AG08396 (cell line): Measurements from ENCODE around the gene FARP2.
A peak's percentile ranks its signal among the peaks of the same experiment; 100 is the strongest.
"Not testable (repeated sequence)": the region's sequence is repeated elsewhere in the genome, so short reads cannot be mapped to it uniquely, and the experiment has no call there.

Experiments used
- DNase-seq: peaks from one replicate; pipeline ENCODE4 v3.0.0; 2012; ENCODE audit warnings: low spot score, mixed read lengths

The FARP2 gene

DNA sequence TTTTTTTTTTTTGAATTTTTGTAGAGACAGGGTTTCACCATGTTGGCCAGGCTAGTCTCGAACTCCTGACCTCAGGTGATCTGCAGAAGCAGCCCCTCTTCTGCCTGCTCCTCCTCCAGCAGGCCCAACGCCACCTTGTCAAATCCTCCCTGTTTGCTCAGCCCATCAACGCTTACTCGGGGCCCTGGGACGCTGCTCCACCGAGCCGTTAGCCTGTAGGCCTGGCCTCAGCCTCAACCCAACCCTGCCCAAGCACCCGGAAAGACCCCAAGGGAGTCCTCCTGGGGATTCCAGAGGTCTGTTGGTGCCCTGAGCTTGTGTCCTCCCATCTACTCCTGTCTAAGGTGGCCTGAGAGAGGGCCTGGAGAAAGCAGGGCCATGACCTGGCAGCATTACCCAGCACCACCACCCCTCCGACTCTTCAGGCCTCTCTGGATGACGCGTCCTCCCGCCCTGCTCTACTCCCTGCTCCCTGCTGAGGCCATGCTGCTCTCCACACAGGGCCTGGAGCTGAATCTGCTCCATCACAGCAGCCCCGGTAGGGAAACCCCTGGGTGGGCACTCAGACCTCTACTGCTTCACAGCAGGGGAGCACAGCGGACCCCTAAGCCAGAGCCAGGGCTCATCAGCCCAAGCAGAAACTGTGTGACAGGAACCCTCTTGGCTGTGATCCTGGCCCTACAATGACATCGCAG, 149.1 kb downstream of the FARP2 start:
- DNase-seq, result no peak

DNA sequence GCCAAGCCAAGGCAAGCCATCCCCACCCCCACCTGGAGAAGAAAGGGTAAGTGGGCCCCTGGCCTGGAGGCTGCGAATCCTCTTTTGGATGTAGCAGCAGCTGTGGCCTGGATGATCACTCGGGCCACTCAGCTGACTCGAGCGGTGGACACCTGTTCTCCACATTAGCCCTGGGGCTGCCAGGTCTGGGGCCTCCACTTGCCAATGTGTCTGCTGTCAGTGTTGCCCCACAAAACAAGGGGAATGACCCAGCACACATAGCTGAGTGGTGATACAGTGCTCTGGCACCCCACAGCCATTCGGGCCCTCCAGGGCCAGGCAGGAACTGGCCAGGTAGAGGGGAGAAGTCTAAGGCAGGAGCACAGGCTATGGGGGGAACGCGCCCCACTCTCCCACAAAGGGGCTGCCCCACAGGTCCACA, 149.7 kb downstream of the FARP2 start:
- DNase-seq, result no peak

DNA sequence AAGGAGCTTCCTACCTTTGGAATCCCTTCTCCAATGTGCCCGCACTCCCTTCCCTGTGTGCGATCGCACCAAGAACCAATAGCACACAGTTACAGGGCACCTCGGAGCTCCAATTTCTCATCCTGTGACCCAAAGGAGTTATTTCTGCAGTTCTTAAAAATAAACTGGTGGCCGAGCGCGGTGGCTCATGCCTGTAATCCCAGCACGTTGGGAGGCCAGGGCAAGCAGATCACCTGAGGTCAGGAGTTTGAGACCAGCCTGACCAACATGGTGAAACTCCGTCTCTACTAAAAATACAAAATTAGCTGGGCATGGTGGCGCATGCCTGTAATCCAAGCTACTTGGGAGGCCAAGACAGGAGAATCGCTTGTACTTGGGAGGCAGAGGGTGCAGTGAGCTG, 150.2 kb downstream of the FARP2 start:
- DNase-seq, result not testable (repeated sequence)

DNA sequence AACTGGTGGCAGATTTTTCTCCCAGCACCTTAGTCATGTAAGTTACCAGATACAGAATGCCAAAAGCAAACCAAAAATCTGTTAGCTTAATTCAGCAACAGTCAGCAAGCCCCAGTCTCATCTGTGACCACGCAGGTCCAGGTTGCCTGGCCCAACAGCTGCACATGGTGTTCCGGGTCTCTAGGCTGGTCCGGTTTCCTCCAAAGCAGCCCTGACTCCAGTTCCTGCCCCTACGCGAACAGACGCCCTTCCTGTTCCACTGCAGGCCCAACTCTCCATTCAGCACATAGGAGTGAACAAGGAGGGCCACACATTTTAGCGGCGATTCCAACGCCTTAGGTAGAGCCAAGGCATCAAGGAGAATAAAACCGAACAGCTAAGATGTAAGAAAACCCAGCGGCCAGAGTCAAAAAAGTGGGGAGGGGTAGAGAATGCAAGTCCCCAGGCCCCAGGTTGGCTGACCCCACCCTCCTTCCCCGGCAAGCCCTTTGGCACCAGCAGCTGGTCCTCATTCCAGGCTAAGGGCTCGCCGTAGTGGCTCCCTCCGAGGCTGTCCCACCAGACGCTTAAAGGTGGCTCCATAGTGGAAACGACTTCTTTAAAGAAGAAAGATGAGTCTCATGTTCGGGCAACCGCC, 150.8 kb downstream of the FARP2 start:
- no peak for DNase-seq

- DNase-seq, result peak; percentile 85
Measured at GRCh38 chr2:241507430-241508239, 151.6 kb downstream of the FARP2 start.

DNA sequence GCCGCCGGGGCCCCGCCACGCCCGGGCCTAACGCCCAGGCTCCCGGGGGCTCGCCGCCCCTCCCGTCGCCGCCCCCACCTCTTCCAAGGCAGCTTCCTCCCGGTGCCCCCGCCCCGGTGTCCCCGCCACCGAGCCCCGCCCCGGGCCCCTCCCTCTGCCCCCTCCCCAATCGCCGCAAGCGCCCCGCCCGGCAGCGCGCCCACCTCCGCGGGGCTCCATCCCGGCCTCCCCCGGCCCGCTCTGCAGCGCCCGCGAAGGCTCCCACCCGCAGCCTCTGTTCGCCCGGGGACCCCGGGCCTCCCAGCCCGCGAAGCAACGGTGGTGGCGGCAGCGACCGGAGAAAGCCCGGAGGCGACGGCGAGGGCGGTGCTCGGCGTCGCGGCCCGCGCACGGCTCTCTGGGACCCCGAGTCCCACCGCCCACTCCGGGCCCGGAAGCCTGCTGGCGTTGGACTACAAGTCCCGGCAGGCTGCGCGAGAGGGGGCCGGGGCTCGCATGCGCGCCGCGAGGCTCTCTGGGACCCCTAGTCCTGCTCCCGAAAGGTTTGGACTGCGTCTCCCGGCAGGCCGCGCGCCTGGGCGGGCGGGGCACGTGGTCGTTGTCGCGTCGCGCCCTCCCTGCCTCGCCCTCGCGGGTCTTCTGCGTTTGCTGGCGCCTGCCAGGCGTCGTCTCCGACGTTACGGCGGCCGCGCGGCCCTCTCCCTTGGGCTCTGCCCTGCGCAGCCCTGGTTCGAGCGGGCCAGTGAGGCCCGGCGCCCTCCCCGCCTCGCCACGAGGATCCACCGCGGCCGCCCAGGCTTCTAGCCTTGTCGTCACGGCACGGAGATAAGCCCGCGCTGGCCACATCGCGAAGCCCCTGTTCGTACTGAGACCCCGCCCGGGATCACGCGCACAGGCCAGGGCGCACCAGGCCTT, 152.4 kb downstream of the FARP2 start, which contains the start of gene STK25:
STK25 (minus strand) TSS at position 345 of the 915 bp plus-strand sequence. CDS start 549 bp downstream, outside the sequence.
- peak; percentile 100 for DNase-seq

- DNase-seq, result no peak
Measured at GRCh38 chr2:241509155-241509784, 153.2 kb downstream of the FARP2 start.

DNA sequence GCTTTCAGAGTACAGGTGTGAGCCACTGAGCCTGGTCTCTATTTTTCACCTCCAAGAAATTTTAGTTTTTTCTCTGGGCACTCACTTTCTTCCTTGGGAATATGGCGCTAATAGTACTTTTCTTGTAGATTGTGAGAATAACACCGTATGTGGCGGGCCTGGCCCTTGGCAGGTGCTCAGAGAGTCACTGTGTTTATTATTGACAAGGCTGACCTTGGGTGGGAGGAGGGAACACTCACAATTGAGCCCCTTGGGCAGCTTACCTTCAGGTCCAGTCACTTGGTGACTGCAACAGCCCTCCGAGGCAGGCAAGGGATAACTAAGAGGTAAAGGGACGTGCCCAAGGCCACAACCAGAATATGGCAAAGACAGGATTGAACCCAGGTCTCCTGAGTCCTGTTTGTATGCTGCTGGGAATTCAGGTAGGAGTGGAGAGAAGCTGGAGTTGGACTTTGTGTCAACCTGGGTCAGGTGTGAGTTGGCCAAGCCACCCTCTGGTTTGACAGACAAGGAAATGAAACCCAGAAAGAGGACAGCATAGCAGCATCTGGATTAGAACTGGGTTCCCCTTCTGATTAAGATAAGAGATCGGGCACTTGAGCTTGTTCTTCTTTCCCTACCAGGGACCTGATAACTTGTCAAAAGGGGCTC, 155.1 kb downstream of the FARP2 start:
- no peak for DNase-seq

- no peak for DNase-seq
Measured at GRCh38 chr2:241514553-241514952, 158.5 kb downstream of the FARP2 start.

DNA sequence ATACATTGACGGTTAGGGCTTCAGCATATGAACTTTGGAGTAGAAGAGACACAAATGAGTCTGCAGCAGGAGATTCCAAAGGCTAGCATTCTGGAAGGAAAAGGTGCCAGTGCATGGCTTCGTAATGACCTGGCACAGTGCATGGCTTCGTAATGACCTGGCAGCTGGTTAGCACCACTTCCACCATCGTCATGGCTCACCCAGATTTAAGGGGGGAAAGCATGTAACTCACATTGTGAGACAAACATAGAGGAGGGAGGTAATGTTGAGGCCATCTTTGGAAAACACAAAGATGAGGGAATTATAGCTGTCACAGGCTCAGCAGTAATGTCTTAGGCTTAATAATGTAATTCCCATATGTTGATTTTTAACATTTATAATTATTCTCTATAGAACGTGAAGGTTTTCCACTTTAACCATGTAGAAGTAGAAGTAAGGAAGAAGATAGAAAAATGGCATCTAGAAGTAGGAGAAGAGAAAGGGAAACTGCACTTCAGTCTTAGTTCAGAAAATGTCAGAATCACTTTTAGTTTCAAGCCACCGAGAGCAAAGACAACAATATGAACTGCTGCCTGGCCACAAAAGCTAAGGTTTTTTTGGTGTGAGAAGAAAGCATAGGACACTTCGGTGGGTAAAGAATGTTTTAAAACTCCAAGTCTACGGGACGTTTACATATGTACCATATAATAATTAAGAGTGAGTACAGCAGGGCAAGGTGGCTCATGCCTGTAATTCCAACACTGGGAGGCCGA, 159.1 kb downstream of the FARP2 start:
- DNase-seq, result peak; percentile 47

- no peak for DNase-seq
Measured at GRCh38 chr2:241516520-241516965, 160.5 kb downstream of the FARP2 start.

DNA sequence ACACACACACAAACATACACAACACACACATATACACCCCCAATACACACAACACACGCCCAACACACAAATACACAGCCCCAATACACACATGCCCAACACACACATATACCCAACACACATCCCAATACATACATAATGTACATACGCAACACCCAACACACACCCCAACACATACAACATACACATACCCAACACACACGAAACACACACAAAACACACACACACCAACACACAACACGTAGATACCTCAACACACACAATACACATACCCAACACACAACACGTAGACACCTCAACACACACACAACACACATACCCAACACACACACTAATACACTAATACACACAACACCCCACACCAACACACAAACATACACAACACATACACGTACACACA, 161.2 kb downstream of the FARP2 start:
- DNase-seq, result no peak

GRCh38 chr2:241519669-241520068, 163.6 kb downstream of the FARP2 start:
- DNase-seq, result no peak

DNA sequence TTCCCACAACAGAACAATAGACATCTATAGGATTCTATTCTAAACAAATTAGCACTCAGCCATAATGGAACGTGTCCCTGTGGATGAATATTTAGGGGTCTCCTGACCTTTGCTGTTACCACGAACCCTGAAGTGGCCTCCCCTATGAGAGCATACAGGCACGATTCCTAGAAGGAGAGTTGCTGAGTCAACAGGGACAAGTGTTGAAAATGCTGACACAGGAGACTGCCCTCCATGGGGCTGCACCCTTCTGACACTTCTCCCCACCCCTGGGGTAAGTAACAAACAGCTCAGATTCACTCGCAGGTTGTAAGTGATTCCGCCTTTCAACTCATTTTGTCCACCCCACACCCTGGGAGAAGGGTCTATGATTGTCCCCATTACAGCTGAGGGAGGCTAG, 166.4 kb downstream of the FARP2 start:
- no peak for DNase-seq

GRCh38 chr2:241525818-241526780, 170.0 kb downstream of the FARP2 start:
- DNase-seq, result not testable (repeated sequence)

- DNase-seq, result no peak
Measured at GRCh38 chr2:241530571-241530970, 174.5 kb downstream of the FARP2 start.

DNA sequence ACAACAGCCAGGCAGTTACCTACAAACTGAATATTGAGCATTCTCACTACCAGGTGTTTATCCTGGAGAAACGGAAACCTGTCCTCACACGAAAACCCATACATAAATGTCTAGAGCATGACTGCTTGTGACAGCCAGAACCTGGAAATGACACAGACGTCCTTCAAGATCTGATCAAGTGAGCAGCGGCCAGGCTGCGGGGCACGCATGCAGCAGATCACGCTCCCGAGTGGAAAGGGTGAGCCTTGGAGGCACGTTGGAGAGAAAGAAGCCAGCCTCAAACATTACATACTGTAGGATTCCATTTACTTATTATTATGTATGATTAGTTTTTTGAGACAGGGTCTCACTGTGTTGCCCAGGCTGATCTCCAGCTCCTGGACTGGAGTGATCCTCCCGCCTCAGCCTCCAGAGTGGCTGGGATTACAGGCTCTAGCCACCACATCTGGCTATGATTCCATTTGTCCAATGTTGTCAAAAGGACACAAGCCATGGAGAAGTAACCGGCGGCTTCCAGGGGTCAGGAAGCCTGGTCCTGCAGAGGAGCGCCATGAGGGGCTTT, 175.2 kb downstream of the FARP2 start:
- DNase-seq, result no peak

DNA sequence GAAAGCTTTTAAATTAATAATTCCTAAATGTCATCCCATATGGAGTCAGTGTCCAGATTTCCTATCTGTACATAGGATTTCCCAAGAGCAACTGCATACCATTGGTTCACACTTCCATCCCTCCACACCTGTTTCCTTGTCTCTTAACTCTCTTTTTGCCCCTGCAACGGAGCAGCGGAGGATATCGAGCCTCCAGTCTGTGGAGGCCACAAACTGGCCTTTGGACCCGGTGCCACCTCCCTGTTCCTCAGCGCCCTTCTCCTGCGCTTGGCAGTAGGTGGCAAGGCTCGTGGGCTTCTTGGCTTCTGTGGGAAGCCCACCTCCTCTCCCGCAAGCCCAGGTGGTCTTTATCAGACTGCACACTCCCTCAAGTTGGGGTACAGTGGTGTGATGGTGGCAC, 176.1 kb downstream of the FARP2 start:
- DNase-seq, result peak; percentile 2
